ENCODE data around the gene ZNF256. TPM values are rescaled to one million over a fixed set of nuclear protein-coding genes. Genes with fewer than 3 reads are reported as not detected.
A peak's percentile ranks its signal among the peaks of the same experiment; 100 is the strongest.

Gene ZNF256
- total and polyA plus RNA-seq, 9 of the 15 experiments (the other 6 are each of a cell fraction or from before 2014, with no cell fraction given), result 0.07 to 0.36 (median 0.21) TPM; not detected in 1

DNA sequence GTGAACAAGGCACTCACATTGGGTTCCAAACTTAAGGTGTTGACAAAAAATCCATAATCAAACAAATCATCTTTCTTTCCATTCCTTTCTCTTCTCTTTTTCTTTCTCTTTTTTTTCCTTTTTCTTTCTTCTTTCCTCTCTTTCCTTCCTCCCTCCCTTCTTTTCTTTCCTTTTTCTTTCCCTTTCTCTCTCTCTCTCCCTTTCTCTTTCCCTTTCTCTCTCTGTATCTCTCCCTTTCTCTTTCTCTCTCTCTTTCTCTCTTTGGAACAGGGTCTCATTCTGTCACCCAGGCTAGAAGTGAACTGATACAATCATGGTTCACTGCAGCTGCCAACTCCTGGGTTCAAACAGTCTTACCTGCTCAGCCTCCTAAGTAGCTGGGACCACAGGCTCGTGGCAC is 14.3 kb upstream of the ZNF256 start:
- ATAC-seq (no peak), FAIRE-seq (no peak), DNase-seq (ENCODE audit: extremely low read depth in 1 of 4, low spot score in 3 of 4) (no peak)
- POLR2A ChIA-PET, result no interaction called here
- H3K36me3 ChIP-seq (ENCODE audit: control insufficient read depth, insufficient read depth, low read length), result no peaks in the 10 kb centered on the region
- no peaks in the 10 kb centered on the region for H3K79me2 ChIP-seq (ENCODE audit: control insufficient read depth, insufficient read depth, low read length)
- no peaks in the 10 kb centered on the region for H3K9me1 ChIP-seq (ENCODE audit: control insufficient read depth, insufficient read depth, low read length)
- CTCF ChIA-PET (ENCODE audit: low intra/inter-chr PET ratio), result no interaction called here
- intact Hi-C loops (cut with micrococcal nuclease), result no loop called here
- WGBS (ENCODE audit: insufficient coverage, low coverage, missing lambda C conversion rate), result 0% methylated on average over 1 of the region's 1 CpG
- H3K4me2 ChIP-seq (ENCODE audit: insufficient read depth, low read length), result no peak overlapping the region
- H2AFZ ChIP-seq (ENCODE audit: low read depth, low read length), result no peak overlapping the region
- no peaks in the 10 kb centered on the region for H3K27me3 ChIP-seq (ENCODE audit: control insufficient read depth in 2 of 2, insufficient read depth in 2 of 2, low read length in 2 of 2)
- H3K9me3 ChIP-seq (replicated peaks; ENCODE audit: control insufficient read depth, insufficient read depth, low read depth, low read length), result no peaks in the 10 kb centered on the region
- no peak overlapping the region for H3K27ac ChIP-seq (ENCODE audit: extremely low read depth, low read depth, low read length)
- H3K4me1 ChIP-seq (replicated peaks in 1 of 2; ENCODE audit: control insufficient read depth in 2 of 2, insufficient read depth in 2 of 2, low read length in 2 of 2), result no peaks in the 10 kb centered on the region
- in situ Hi-C loops (cut with MboI), result no loop called here
- BruUV-seq (replicated peaks), result no TSS peak
- no peaks in the 10 kb centered on the region for H4K20me1 ChIP-seq (replicated peaks; ENCODE audit: control insufficient read depth, insufficient read depth, low read length)
- TF ChIP-seq, protein P1, sequence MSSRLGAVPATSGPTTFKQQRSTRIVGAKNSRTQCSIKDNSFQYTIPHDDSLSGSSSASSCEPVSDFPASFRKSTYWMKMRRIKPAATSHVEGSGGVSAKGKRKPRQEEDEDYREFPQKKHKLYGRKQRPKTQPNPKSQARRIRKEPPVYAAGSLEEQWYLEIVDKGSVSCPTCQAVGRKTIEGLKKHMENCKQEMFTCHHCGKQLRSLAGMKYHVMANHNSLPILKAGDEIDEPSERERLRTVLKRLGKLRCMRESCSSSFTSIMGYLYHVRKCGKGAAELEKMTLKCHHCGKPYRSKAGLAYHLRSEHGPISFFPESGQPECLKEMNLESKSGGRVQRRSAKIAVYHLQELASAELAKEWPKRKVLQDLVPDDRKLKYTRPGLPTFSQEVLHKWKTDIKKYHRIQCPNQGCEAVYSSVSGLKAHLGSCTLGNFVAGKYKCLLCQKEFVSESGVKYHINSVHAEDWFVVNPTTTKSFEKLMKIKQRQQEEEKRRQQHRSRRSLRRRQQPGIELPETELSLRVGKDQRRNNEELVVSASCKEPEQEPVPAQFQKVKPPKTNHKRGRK (tag; IDR thresholded peaks at IDR 0.05), result 0 out of 2 replicates have a peak, but pooled peaks have one; percentile 17
- no peak for TF ChIP-seq RFX7 (CRISPR knock-in tag; IDR thresholded peaks at IDR 0.05)
- no peak overlapping the region for H3K4me3 ChIP-seq
- no peak overlapping the region for H3K9ac ChIP-seq (ENCODE audit: insufficient read depth in 1 of 2, low read depth in 2 of 2, low read length in 2 of 2)

DNA sequence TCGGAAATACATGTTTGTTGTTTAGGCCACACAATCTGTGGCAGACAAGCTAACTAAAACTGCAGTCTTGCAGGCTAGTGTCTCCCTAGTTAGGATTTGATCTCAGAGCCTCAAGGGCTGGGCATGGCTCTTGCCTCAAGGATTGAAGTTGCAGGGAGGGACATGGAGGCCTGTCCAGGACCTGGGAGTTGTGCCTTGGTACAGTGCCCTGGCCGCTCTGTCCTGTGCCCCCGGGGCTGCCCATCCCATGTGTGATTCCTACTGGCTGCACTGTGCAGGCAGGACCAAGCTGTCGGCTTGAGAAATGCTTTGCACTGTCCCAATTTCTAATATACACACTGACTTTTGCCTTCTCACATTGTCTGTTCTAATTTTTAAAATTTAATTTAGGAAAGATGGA is 7.5 kb upstream of the ZNF256 start:
- in situ Hi-C loops (cut with MboI) (no loop called here), intact Hi-C loops (cut with micrococcal nuclease) (no loop called here)
- no peak overlapping the region for H3K4me2 ChIP-seq (ENCODE audit: insufficient read depth, low read length)
- no peak overlapping the region for H2AFZ ChIP-seq (ENCODE audit: low read depth, low read length)
- no peak overlapping the region for H3K4me3 ChIP-seq
- no peaks in the 10 kb centered on the region for H3K4me1 ChIP-seq (replicated peaks in 1 of 2; ENCODE audit: control insufficient read depth in 2 of 2, insufficient read depth in 2 of 2, low read length in 2 of 2)
- no peaks in the 10 kb centered on the region for H3K27me3 ChIP-seq (ENCODE audit: control insufficient read depth in 2 of 2, insufficient read depth in 2 of 2, low read length in 2 of 2)
- no peak overlapping the region for H3K9ac ChIP-seq (ENCODE audit: insufficient read depth in 1 of 2, low read depth in 2 of 2, low read length in 2 of 2)
- H3K9me1 ChIP-seq (ENCODE audit: control insufficient read depth, insufficient read depth, low read length), result no peaks in the 10 kb centered on the region
- POLR2A ChIA-PET, result interaction anchor here (1.5 kb wide), 1 partner anchor 10 kb away, joined by 3 read pairs; no protein-coding TSS in a partner anchor
- DNase-seq (ENCODE audit: extremely low read depth in 1 of 4, low spot score in 3 of 4), result no peak
- H3K36me3 ChIP-seq (ENCODE audit: control insufficient read depth, insufficient read depth, low read length), result no peaks in the 10 kb centered on the region
- no peaks in the 10 kb centered on the region for H3K79me2 ChIP-seq (ENCODE audit: control insufficient read depth, insufficient read depth, low read length)
- no peak for ATAC-seq
- H4K20me1 ChIP-seq (replicated peaks; ENCODE audit: control insufficient read depth, insufficient read depth, low read length), result no peaks in the 10 kb centered on the region
- BruUV-seq (replicated peaks), result no TSS peak
- WGBS (ENCODE audit: insufficient coverage, low coverage, missing lambda C conversion rate), result 0% methylated on average over 4 of the region's 4 CpGs
- H3K9me3 ChIP-seq (replicated peaks; ENCODE audit: control insufficient read depth, insufficient read depth, low read depth, low read length), result no peaks in the 10 kb centered on the region; the same call in 1 of the 2 replicates
- no peak for FAIRE-seq
- CTCF ChIA-PET (ENCODE audit: low intra/inter-chr PET ratio), result no interaction called here
- no peak overlapping the region for H3K27ac ChIP-seq (ENCODE audit: extremely low read depth, low read depth, low read length)
- TF ChIP-seq, protein P2, sequence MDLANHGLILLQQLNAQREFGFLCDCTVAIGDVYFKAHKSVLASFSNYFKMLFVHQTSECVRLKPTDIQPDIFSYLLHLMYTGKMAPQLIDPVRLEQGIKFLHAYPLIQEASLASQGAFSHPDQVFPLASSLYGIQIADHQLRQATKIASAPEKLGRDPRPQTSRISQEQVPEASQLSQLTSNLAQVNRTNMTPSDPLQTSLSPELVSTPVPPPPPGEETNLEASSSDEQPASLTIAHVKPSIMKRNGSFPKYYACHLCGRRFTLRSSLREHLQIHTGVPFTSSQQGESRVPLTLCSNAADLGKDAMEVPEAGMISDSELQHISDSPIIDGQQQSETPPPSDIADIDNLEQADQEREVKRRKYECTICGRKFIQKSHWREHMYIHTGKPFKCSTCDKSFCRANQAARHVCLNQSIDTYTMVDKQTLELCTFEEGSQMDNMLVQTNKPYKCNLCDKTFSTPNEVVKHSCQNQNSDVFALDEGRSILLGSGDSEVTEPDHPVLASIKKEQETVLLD (IDR thresholded peaks at IDR 0.05), result no peak
- TF ChIP-seq ZBTB17 (CRISPR knock-in tag; IDR thresholded peaks at IDR 0.05) (no peak), BCOR (IDR thresholded peaks at IDR 0.05) (no peak), ZNF551 (CRISPR knock-in tag; IDR thresholded peaks at IDR 0.05) (no peak), NRF1 (conservative IDR thresholded peaks at IDR 0.05 in 1 of 2, IDR thresholded peaks at IDR 0.05 in 1 of 2) (no peak), ADNP (tag; IDR thresholded peaks at IDR 0.05) (no peak), NFE2 (IDR thresholded peaks at IDR 0.05; ENCODE audit: low read depth) (no peak)
- TF ChIP-seq, protein P3, sequence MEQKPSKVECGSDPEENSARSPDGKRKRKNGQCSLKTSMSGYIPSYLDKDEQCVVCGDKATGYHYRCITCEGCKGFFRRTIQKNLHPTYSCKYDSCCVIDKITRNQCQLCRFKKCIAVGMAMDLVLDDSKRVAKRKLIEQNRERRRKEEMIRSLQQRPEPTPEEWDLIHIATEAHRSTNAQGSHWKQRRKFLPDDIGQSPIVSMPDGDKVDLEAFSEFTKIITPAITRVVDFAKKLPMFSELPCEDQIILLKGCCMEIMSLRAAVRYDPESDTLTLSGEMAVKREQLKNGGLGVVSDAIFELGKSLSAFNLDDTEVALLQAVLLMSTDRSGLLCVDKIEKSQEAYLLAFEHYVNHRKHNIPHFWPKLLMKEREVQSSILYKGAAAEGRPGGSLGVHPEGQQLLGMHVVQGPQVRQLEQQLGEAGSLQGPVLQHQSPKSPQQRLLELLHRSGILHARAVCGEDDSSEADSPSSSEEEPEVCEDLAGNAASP (IDR thresholded peaks at IDR 0.05), result no peak
- TF ChIP-seq, protein P4, sequence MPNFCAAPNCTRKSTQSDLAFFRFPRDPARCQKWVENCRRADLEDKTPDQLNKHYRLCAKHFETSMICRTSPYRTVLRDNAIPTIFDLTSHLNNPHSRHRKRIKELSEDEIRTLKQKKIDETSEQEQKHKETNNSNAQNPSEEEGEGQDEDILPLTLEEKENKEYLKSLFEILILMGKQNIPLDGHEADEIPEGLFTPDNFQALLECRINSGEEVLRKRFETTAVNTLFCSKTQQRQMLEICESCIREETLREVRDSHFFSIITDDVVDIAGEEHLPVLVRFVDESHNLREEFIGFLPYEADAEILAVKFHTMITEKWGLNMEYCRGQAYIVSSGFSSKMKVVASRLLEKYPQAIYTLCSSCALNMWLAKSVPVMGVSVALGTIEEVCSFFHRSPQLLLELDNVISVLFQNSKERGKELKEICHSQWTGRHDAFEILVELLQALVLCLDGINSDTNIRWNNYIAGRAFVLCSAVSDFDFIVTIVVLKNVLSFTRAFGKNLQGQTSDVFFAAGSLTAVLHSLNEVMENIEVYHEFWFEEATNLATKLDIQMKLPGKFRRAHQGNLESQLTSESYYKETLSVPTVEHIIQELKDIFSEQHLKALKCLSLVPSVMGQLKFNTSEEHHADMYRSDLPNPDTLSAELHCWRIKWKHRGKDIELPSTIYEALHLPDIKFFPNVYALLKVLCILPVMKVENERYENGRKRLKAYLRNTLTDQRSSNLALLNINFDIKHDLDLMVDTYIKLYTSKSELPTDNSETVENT (CRISPR knock-in tag; IDR thresholded peaks at IDR 0.05), result no peak

All from K562 (cell line).